Measurements from ENCODE around the gene SOX8.

SOX8 gene

GRCh38 chr16:1028524-1029258 lies 47.1 kb downstream of the SOX8 start:
- DNase-seq: no peak

- DNase-seq: no peak
These were observed 47.6 kb downstream of the SOX8 start for GRCh38 chr16:1029259-1029545.

- DNase-seq: no peak
These were observed 48.9 kb downstream of the SOX8 start for GRCh38 chr16:1030473-1030901.

- DNase-seq: no peak
These were observed 50.1 kb downstream of the SOX8 start for GRCh38 chr16:1031666-1032065.

- DNase-seq: no peak
These were observed 51.0 kb downstream of the SOX8 start for GRCh38 chr16:1032607-1033006.

- no peak for DNase-seq
These were observed 51.6 kb downstream of the SOX8 start for GRCh38 chr16:1033128-1033679.

GRCh38 chr16:1034230-1035065 lies 52.9 kb downstream of the SOX8 start:
- no peak for DNase-seq

GRCh38 chr16:1035066-1035415 lies 53.5 kb downstream of the SOX8 start:
- DNase-seq: no peak

- DNase-seq: no peak
These were observed 54.6 kb downstream of the SOX8 start for GRCh38 chr16:1036166-1036565.
